K562 (cell line): ENCODE measurements around the gene RHBDF2. TPM values are rescaled to one million over a fixed set of nuclear protein-coding genes. Genes with fewer than 3 reads are reported as not detected.
A peak's percentile ranks its signal among the peaks of the same experiment; 100 is the strongest.

Experiments
- BRD4 ChIP-seq: fragments of 200-600 bp; sonication (generic); IDR thresholded peaks from 2 replicates; pipeline ENCODE4 v1.6.1; 2017; ENCODE audit warnings: inconsistent platforms
- CC2D1A ChIP-seq: fragments of 450-650 bp; IDR thresholded peaks from 2 replicates; pipeline ENCODE4 v1.6.1; 2017; ENCODE audit warnings: mild to moderate bottlenecking
- CHD2 ChIP-seq: IDR thresholded peaks from 2 replicates; pipeline ENCODE4 v1.6.1; 2011; ENCODE audit warnings: low read depth, low read length
- EP300 ChIP-seq: IDR thresholded peaks from 2 replicates; pipeline ENCODE4 v1.6.1; 2012; ENCODE audit warnings: low read length, improper control_type of control experiment
- FOXP4 ChIP-seq: sonication (generic); formaldehyde crosslinking; IDR thresholded peaks from 2 replicates; pipeline ENCODE4 v1.8.0; 2022; ENCODE audit warnings: mild to moderate bottlenecking, missing genetic modification reagents, borderline replicate concordance
- KDM2B ChIP-seq: fragments of 250-450 bp; sonication (Bioruptor Pico); IDR thresholded peaks from 2 replicates; pipeline ENCODE4 v1.8.0; 2021; ENCODE audit warnings: mild to moderate bottlenecking, moderate library complexity
- KLF6 ChIP-seq: fragments of 250-450 bp; sonication (Bioruptor Pico); IDR thresholded peaks from 2 replicates; pipeline ENCODE4 v1.4.0; 2020; ENCODE audit warnings: mild to moderate bottlenecking, moderate library complexity, borderline replicate concordance
- MAZ ChIP-seq, 2 experiments: fragments of 450-650 bp in 1 of 2; sonication (generic) in 1 of 2; formaldehyde crosslinking; IDR thresholded peaks in 1 of 2; conservative IDR thresholded peaks in 1 of 2; 2 replicates each; pipeline versions ENCODE4 v1.4.0 to v1.5.0; 2020; ENCODE audit warnings: mild to moderate bottlenecking in 1 of 2, missing genetic modification reagents in 1 of 2
- MEIS2 ChIP-seq: fragments of 450-650 bp; IDR thresholded peaks from 2 replicates; pipeline ENCODE4 v1.6.1; 2014; ENCODE audit warnings: mild to moderate bottlenecking; ENCODE audit not compliant: partially characterized antibody
- MYC ChIP-seq, 2 experiments: fragments of 250-450 bp in 1 of 2; sonication (Bioruptor Pico) in 1 of 2; IDR thresholded peaks; 2 replicates each; pipeline versions ENCODE4 v1.5.1 to v1.6.1; 2012 to 2021; ENCODE audit warnings: low read depth in 2 of 2, borderline replicate concordance in 1 of 2, improper control_type of control experiment in 1 of 2, low read length in 1 of 2, mild to moderate bottlenecking in 1 of 2, moderate library complexity in 1 of 2
- RBM25 ChIP-seq: fragments of 200-400 bp; formaldehyde crosslinking; IDR thresholded peaks from 2 replicates; pipeline ENCODE4 v1.6.1; 2018; ENCODE audit warnings: low read length, low read depth, moderate library complexity; ENCODE audit not compliant: severe bottlenecking
- SAP30 ChIP-seq: fragments of 200-600 bp; sonication (generic); IDR thresholded peaks from 2 replicates; pipeline ENCODE4 v1.6.1; 2012; ENCODE audit warnings: borderline replicate concordance, low read depth, mild to moderate bottlenecking, moderate library complexity, low read length, control low read depth, inconsistent platforms; ENCODE audit not compliant: insufficient read depth, poor library complexity, severe bottlenecking
- TOE1 ChIP-seq, 2 experiments: fragments of 450-650 bp in 1 of 2; sonication (generic) in 1 of 2; formaldehyde crosslinking in 1 of 2; IDR thresholded peaks; 2 replicates each; pipeline versions ENCODE4 v1.7.1 to v1.8.0; 2016 to 2022; ENCODE audit warnings: borderline replicate concordance in 2 of 2, mild to moderate bottlenecking in 2 of 2, antibody characterized with exemption in 1 of 2, inconsistent platforms in 1 of 2, low read depth in 1 of 2, missing genetic modification reagents in 1 of 2, moderate library complexity in 1 of 2
- YBX1 ChIP-seq: fragments of 450-650 bp; IDR thresholded peaks from 2 replicates; pipeline ENCODE4 v1.7.1; 2016; ENCODE audit warnings: mild to moderate bottlenecking
- ZNF121 ChIP-seq: sonication (generic); formaldehyde crosslinking; conservative IDR thresholded peaks from 2 replicates; pipeline ENCODE4 v1.8.0; 2022; ENCODE audit warnings: missing genetic modification reagents
- ZNF212 ChIP-seq: fragments of 450-650 bp; formaldehyde crosslinking; IDR thresholded peaks from 2 replicates; pipeline ENCODE4 v1.4.0; 2020; ENCODE audit warnings: mild to moderate bottlenecking
- ZNF785 ChIP-seq: fragments of 250-450 bp; sonication (Bioruptor Pico); IDR thresholded peaks from 2 replicates; pipeline ENCODE4 v1.4.0; 2020; ENCODE audit warnings: mild to moderate bottlenecking
- ZZZ3 ChIP-seq: fragments of 450-650 bp; IDR thresholded peaks from 2 replicates; pipeline ENCODE4 v1.6.1; 2016; ENCODE audit warnings: antibody characterized with exemption, mild to moderate bottlenecking, moderate library complexity
- polyA plus RNA-seq, 8 experiments: library from polyadenylated mRNA; depleted of rRNA in 4 of 8; stranded (reverse) in 5 of 8; unstranded in 3 of 8; fragments of >200 nt; fragmentation: Nextera tagmentation in 2 of 8; fragmentation: Illumina TruSeq in 1 of 8; extraction: Ambion mirVana in 2 of 8; extraction: Trizol in 1 of 8; gene quantifications; 2 replicates each; pipeline versions ENCODE4 v1.2.1 to v1.2.3, GENCODE V29; 2011 to 2014; ENCODE audit warnings: inconsistent platforms in 1 of 8, missing spikeins in 1 of 8
- total RNA-seq, 7 experiments: library from RNA; depleted of rRNA in 6 of 7; stranded (reverse); fragments of >200 nt in 6 of 7; fragmentation: Illumina TruSeq in 2 of 7; extraction: Trizol in 2 of 7; gene quantifications; 2 replicates each; pipeline versions ENCODE4 v1.2.1 to v1.2.3, GENCODE V29; 2011 to 2021; ENCODE audit warnings: low replicate concordance in 1 of 7
- TF ChIP-seq, protein P1 (sequence below): fragments of 250-450 bp; sonication (Bioruptor Pico); IDR thresholded peaks from 2 replicates; pipeline ENCODE4 v1.6.1; 2021; ENCODE audit warnings: mild to moderate bottlenecking
- TF ChIP-seq, protein P2 (sequence below): fragments of 250-450 bp; sonication (Bioruptor Pico); IDR thresholded peaks from 2 replicates; pipeline ENCODE4 v1.4.0; 2020; ENCODE audit warnings: mild to moderate bottlenecking, moderate library complexity

RHBDF2 gene
- total and polyA plus RNA-seq, 9 of the 15 experiments (the other 6 are each of a cell fraction or from before 2014, with no cell fraction given), result 0.04 to 2.8 (median 1.1) TPM

- no peak for TF ChIP-seq YBX1
- TF ChIP-seq KDM2B, result no peak
- TF ChIP-seq CC2D1A, result 0 out of 2 replicates have a peak, but pooled peaks have one; percentile 15
- TF ChIP-seq RBM25, result no peak
- TF ChIP-seq KLF6, result no peak
- TF ChIP-seq SAP30, result no peak
- TF ChIP-seq, protein P1, sequence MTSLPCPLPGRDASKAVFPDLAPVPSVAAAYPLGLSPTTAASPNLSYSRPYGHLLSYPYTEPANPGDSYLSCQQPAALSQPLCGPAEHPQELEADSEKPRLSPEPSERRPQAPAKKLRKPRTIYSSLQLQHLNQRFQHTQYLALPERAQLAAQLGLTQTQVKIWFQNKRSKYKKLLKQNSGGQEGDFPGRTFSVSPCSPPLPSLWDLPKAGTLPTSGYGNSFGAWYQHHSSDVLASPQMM (CRISPR knock-in tag), result no peak
- TF ChIP-seq MEIS2, result no peak
- TF ChIP-seq FOXP4 (CRISPR knock-in tag), result no peak
- peak; percentile 66; the same call in 1 of the 2 replicates for TF ChIP-seq CHD2
- no peak for TF ChIP-seq ZNF121 (CRISPR knock-in tag)
- no peak for TF ChIP-seq ZNF785 (CRISPR knock-in tag)
- TF ChIP-seq MYC (IDR thresholded peaks at IDR 0.05; ENCODE audit: low read depth, low read length), result peak; percentile 88
- TF ChIP-seq MYC (CRISPR knock-in tag; IDR thresholded peaks at IDR 0.05; ENCODE audit: borderline replicate concordance, low read depth), result no peak
- TF ChIP-seq BRD4, result no peak
- TF ChIP-seq, protein P2, sequence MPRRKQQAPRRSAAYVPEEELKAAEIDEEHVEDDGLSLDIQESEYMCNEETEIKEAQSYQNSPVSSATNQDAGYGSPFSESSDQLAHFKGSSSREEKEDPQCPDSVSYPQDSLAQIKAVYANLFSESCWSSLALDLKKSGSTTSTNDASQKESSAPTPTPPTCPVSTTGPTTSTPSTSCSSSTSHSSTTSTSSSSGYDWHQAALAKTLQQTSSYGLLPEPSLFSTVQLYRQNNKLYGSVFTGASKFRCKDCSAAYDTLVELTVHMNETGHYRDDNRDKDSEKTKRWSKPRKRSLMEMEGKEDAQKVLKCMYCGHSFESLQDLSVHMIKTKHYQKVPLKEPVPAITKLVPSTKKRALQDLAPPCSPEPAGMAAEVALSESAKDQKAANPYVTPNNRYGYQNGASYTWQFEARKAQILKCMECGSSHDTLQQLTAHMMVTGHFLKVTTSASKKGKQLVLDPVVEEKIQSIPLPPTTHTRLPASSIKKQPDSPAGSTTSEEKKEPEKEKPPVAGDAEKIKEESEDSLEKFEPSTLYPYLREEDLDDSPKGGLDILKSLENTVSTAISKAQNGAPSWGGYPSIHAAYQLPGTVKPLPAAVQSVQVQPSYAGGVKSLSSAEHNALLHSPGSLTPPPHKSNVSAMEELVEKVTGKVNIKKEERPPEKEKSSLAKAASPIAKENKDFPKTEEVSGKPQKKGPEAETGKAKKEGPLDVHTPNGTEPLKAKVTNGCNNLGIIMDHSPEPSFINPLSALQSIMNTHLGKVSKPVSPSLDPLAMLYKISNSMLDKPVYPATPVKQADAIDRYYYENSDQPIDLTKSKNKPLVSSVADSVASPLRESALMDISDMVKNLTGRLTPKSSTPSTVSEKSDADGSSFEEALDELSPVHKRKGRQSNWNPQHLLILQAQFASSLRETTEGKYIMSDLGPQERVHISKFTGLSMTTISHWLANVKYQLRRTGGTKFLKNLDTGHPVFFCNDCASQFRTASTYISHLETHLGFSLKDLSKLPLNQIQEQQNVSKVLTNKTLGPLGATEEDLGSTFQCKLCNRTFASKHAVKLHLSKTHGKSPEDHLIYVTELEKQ (CRISPR knock-in tag), result no peak
- no peak for TF ChIP-seq ZZZ3
- no peak for TF ChIP-seq EP300
- no peak for TF ChIP-seq ZNF212
- peak; percentile 67 to 92 for TF ChIP-seq MAZ (CRISPR knock-in tag; conservative IDR thresholded peaks at IDR 0.05 in 1 of 2, IDR thresholded peaks at IDR 0.05 in 1 of 2)
- TF ChIP-seq TOE1 (IDR thresholded peaks at IDR 0.05; ENCODE audit: borderline replicate concordance), result peak; percentile 74; the same call in 1 of the 2 replicates
- no peak for TF ChIP-seq TOE1 (CRISPR knock-in tag; IDR thresholded peaks at IDR 0.05; ENCODE audit: borderline replicate concordance, low read depth)
These were observed 39.4 kb upstream of the RHBDF2 start (continued) for GRCh38 chr17:76540381-76541300.
